ENCODE measurements around the gene CNIH3. TPM values are rescaled to one million over a fixed set of nuclear protein-coding genes. Genes with fewer than 3 reads are reported as not detected.

CNIH3 gene
- total RNA-seq, 2 experiments from 2014 or later, result 1.8 to 2.5 TPM

GRCh38 chr1:224637936-224638335 lies 21.8 kb downstream of the CNIH3 start:
- no peak for TF ChIP-seq CTCF (IDR thresholded peaks at IDR 0.05)
- H3K4me3 Mint-ChIP-seq, result no peak overlapping the region
- Histone ChIP-seq H3K27me3 (ENCODE audit: control insufficient read depth in 1 of 2, insufficient read depth in 2 of 2, low read length in 2 of 2) (no peaks in the 10 kb centered on the region), H3K9me3 (ENCODE audit: control insufficient read depth in 1 of 2, insufficient read depth in 1 of 2, low read length in 2 of 2) (no peaks in the 10 kb centered on the region), H3K4me3 (ENCODE audit: low read length) (no peak overlapping the region), H3K27ac (ENCODE audit: low read depth in 1 of 2, low read length in 2 of 2) (no peak overlapping the region), H3K4me1 (ENCODE audit: insufficient read depth, low read length) (peaks cover 15% of the 10 kb centered on the region), H3K36me3 (ENCODE audit: insufficient read depth, low read length) (no peaks in the 10 kb centered on the region)
- peaks cover 10% of the 10 kb centered on the region for H3K4me1 Mint-ChIP-seq (ENCODE audit: low read depth)
- POLR2A ChIA-PET, result no interaction called here
- CTCF ChIA-PET, result no interaction called here
- ATAC-seq (ENCODE audit: poor library complexity), result no peak
- H3K36me3 Mint-ChIP-seq (ENCODE audit: low read depth), result no peaks in the 10 kb centered on the region
- no peaks in the 10 kb centered on the region for H3K9me3 Mint-ChIP-seq
- DNase-seq, result no peak
- intact Hi-C loops (cut with DNase I, micrococcal nuclease), result no loop called here
- H3K27me3 Mint-ChIP-seq, result peaks cover 7% of the 10 kb centered on the region
- no peak overlapping the region for H3K27ac Mint-ChIP-seq

- Mint-ChIP-seq H3K27me3 (peaks cover 7% of the 10 kb centered on the region), H3K27ac (no peak overlapping the region)
- no peaks in the 10 kb centered on the region for H3K27me3 ChIP-seq (ENCODE audit: control insufficient read depth in 1 of 2, insufficient read depth in 2 of 2, low read length in 2 of 2)
Measured at GRCh38 chr1:224639426-224639975, 23.4 kb downstream of the CNIH3 start.

GRCh38 chr1:224640018-224640417 lies 23.9 kb downstream of the CNIH3 start:
- H3K27me3 Mint-ChIP-seq, result peaks cover 3% of the 10 kb centered on the region
- H3K4me3 Mint-ChIP-seq, result no peak overlapping the region
- Histone ChIP-seq H3K27me3 (ENCODE audit: control insufficient read depth in 1 of 2, insufficient read depth in 2 of 2, low read length in 2 of 2) (no peaks in the 10 kb centered on the region), H3K4me1 (ENCODE audit: insufficient read depth, low read length) (peaks cover 18% of the 10 kb centered on the region), H3K9me3 (ENCODE audit: control insufficient read depth in 1 of 2, insufficient read depth in 1 of 2, low read length in 2 of 2) (no peaks in the 10 kb centered on the region), H3K27ac (ENCODE audit: low read depth in 1 of 2, low read length in 2 of 2) (no peak overlapping the region), H3K4me3 (ENCODE audit: low read length) (no peak overlapping the region), H3K36me3 (ENCODE audit: insufficient read depth, low read length) (no peaks in the 10 kb centered on the region)
- no peak for TF ChIP-seq CTCF (IDR thresholded peaks at IDR 0.05)
- no peak for DNase-seq
- ChIA-PET CTCF (no interaction called here), POLR2A (no interaction called here)
- H3K27ac Mint-ChIP-seq, result no peak overlapping the region
- peaks cover 10% of the 10 kb centered on the region for H3K4me1 Mint-ChIP-seq (ENCODE audit: low read depth)
- intact Hi-C loops (cut with DNase I, micrococcal nuclease), result loop anchor here in 1 of 2 experiments (5.0 kb wide), 1 partner anchor 123 kb away; no protein-coding TSS in a partner anchor
- no peaks in the 10 kb centered on the region for H3K36me3 Mint-ChIP-seq (ENCODE audit: low read depth)
- H3K9me3 Mint-ChIP-seq, result no peaks in the 10 kb centered on the region
- ATAC-seq (ENCODE audit: poor library complexity), result no peak

More at GRCh38 chr1:224639426-224639975, 23.4 kb downstream of the CNIH3 start:
- POLR2A ChIA-PET, result no interaction called here
- H3K36me3 Mint-ChIP-seq (ENCODE audit: low read depth), result no peaks in the 10 kb centered on the region
- no peak overlapping the region for H3K27ac ChIP-seq (ENCODE audit: low read depth in 1 of 2, low read length in 2 of 2)
- no peaks in the 10 kb centered on the region for H3K9me3 ChIP-seq (ENCODE audit: control insufficient read depth in 1 of 2, insufficient read depth in 1 of 2, low read length in 2 of 2)
- DNase-seq, result no peak
- TF ChIP-seq CTCF (IDR thresholded peaks at IDR 0.05), result no peak
- H3K4me3 Mint-ChIP-seq, result no peak overlapping the region
- H3K4me1 ChIP-seq (ENCODE audit: insufficient read depth, low read length), result peaks cover 15% of the 10 kb centered on the region
- ATAC-seq (ENCODE audit: poor library complexity), result no peak
- H3K4me1 Mint-ChIP-seq (ENCODE audit: low read depth), result peaks cover 10% of the 10 kb centered on the region
- intact Hi-C loops (cut with DNase I, micrococcal nuclease), result no loop called here
- no peaks in the 10 kb centered on the region for H3K9me3 Mint-ChIP-seq
- CTCF ChIA-PET, result no interaction called here
- H3K36me3 ChIP-seq (ENCODE audit: insufficient read depth, low read length), result no peaks in the 10 kb centered on the region
- no peak overlapping the region for H3K4me3 ChIP-seq (ENCODE audit: low read length)
